Upper lobe of left lung (tissue), 6 donors: ENCODE data around the gene OXA1L. TPM values are rescaled to one million over a fixed set of nuclear protein-coding genes. Genes with fewer than 3 reads are reported as not detected.

ENCODE experiments used
- ATAC-seq, 2 donors: fragments of 200-7000 bp; cut with Tn5 transposase; one replicate each; pipeline ENCODE4 v1.9.1; 2022; ENCODE audit warnings: mild to moderate bottlenecking in 2 of 2, moderate library complexity in 2 of 2; ENCODE audit not compliant: low FRiP score in 2 of 2
- DNase-seq, 2 donors: peaks; one replicate each; pipeline ENCODE4 v3.0.0-alpha.2; 2019 to 2020
- H3K27ac ChIP-seq, 4 donors: fragments of 200-600 bp; sonication (generic); one replicate each; pipeline ENCODE4 v1.5.1; 2016 to 2019
- H3K27me3 ChIP-seq, 4 donors: fragments of 200-600 bp; sonication (generic); one replicate each; pipeline ENCODE4 v1.5.1; 2017 to 2019
- H3K36me3 ChIP-seq, 4 donors: fragments of 200-600 bp; sonication (generic); one replicate each; pipeline ENCODE4 v1.5.1; 2016 to 2019
- H3K4me1 ChIP-seq, 4 donors: fragments of 200-600 bp; sonication (generic); one replicate each; pipeline ENCODE4 v1.5.1; 2018 to 2019
- H3K4me3 ChIP-seq, 4 donors: fragments of 200-600 bp; sonication (generic); one replicate each; pipeline ENCODE4 v1.5.1; 2017 to 2019; ENCODE audit warnings: mild to moderate bottlenecking in 2 of 4, moderate library complexity in 1 of 4
- H3K9me3 ChIP-seq, 4 donors: fragments of 200-600 bp; sonication (generic); one replicate each; pipeline ENCODE4 v1.5.1; 2018 to 2019
- EP300 ChIP-seq, 4 donors: sonication (generic); formaldehyde crosslinking; IDR thresholded peaks; one replicate each; pipeline ENCODE4 v1.5.1; 2017; ENCODE audit warnings: antibody characterized with exemption in 4 of 4, control low read depth in 2 of 4
- POLR2A ChIP-seq, 4 donors: fragments of 450-650 bp; IDR thresholded peaks; one replicate each; pipeline ENCODE4 v1.5.1; 2016 to 2017; ENCODE audit warnings: antibody characterized with exemption in 4 of 4, mild to moderate bottlenecking in 2 of 4
- POLR2AphosphoS5 ChIP-seq, 2 donors: sonication (generic); formaldehyde crosslinking; IDR thresholded peaks; one replicate each; pipeline ENCODE4 v1.5.1; 2017; ENCODE audit warnings: antibody characterized with exemption in 2 of 2
- WGBS, 2 donors: methylation state at CpG; one replicate each; pipeline ENCODE4 v1.1.5; 2017 to 2018; 5-methylcytosine and 5-hydroxymethylcytosine counted together
- small RNA-seq, 4 donors: library from RNA; depleted of rRNA; stranded (forward); fragments of <200 nt; gene quantifications; one replicate each; pipeline ENCODE3, GENCODE V24; 2016
- total RNA-seq, 6 donors: library from RNA; depleted of rRNA in 4 of 6; stranded (reverse); fragments of >200 nt in 4 of 6; gene quantifications; one replicate each; pipeline versions ENCODE4 v1.1.0 to v1.2.1, GENCODE V29; 2016 to 2021
- TF ChIP-seq, protein P1 (sequence below), 6 experiments: fragments of 450-650 bp in 4 of 6; fragments of 200-600 bp in 2 of 6; sonication (generic) in 2 of 6; IDR thresholded peaks; one replicate each; pipeline ENCODE4 v1.5.1; 2016 to 2019; ENCODE audit warnings: antibody characterized with exemption in 6 of 6
- donor health status: DM: no; HTN: no; CAD: no; lungs with moderate emphysema.
- donor health status: DM: no; HTN: yes; CAD: no; lungs with severe emphysema.

Gene OXA1L
- total RNA-seq, 6 donors from 2014 or later: 54.9 to 137 (median 79.2) TPM

DNA sequence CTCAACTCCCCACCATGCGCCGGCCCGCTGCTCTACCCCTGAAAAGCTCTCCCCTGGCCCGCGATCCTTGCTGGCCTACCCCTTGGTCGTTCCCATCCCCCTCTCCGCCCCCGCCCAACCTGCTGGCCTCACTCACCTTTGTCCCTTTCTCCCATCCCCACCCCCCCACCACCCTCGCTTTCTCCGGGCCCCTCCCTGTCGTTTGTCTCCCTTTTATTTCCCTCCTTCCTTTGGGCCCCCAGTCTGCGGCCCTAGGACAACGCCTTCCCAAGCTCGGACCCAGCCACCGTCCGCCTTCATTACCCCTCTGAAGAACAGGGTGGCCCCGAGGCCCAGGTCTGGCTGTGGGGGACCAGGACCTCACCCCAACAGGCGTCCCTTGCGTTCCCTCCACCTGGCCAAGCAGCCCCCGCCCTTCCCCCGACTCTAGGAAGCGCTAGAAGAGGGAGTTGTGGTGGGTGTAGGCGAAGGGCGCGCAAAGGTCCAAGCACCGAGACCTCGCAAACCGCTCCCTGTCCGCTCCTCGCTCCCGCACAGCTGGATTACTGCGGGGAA, 55.6 kb downstream of the OXA1L start:
- ATAC-seq (no peak), DNase-seq (peak in 1 of 2 donors; percentile 59)
- Histone ChIP-seq H3K27ac (peak overlapping the region; percentile 67 to 86 (median 82)), H3K9me3 (no peaks in the 10 kb centered on the region), H3K4me1 (peaks cover 35 to 58% (median 47%) of the 10 kb centered on the region in 4 donors), H3K27me3 (no peaks in the 10 kb centered on the region), H3K4me3 (peak overlapping the region in 3 of 4 donors; percentile 38 to 52 (median 52)), H3K36me3 (no peaks in the 10 kb centered on the region)
- 63 to 70% methylated on average over 31 to 32 of the region's 32 CpGs for WGBS, 2 donors
- TF ChIP-seq POLR2AphosphoS5 (IDR thresholded peaks at IDR 0.05) (no peak), POLR2A (IDR thresholded peaks at IDR 0.05) (no peak), EP300 (IDR thresholded peaks at IDR 0.05) (no peak)
- TF ChIP-seq, protein P1, sequence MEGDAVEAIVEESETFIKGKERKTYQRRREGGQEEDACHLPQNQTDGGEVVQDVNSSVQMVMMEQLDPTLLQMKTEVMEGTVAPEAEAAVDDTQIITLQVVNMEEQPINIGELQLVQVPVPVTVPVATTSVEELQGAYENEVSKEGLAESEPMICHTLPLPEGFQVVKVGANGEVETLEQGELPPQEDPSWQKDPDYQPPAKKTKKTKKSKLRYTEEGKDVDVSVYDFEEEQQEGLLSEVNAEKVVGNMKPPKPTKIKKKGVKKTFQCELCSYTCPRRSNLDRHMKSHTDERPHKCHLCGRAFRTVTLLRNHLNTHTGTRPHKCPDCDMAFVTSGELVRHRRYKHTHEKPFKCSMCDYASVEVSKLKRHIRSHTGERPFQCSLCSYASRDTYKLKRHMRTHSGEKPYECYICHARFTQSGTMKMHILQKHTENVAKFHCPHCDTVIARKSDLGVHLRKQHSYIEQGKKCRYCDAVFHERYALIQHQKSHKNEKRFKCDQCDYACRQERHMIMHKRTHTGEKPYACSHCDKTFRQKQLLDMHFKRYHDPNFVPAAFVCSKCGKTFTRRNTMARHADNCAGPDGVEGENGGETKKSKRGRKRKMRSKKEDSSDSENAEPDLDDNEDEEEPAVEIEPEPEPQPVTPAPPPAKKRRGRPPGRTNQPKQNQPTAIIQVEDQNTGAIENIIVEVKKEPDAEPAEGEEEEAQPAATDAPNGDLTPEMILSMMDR (IDR thresholded peaks at IDR 0.05): no peak

Small RNAs within 50 kb of the gene (small RNA-seq; reads per million reads assigned to genes)
- gene RF00588: 0 reads per million in 4 donors

Other genes starting within 250 kb of the OXA1L start
- gene DAD1, start 177.5 kb upstream of the OXA1L start, total RNA-seq: 100 to 1,000 TPM in 4 of 6 donors, 10 to 100 TPM in 1, 1 to 10 TPM in 1; 8.4 to 188 (median 134) TPM
- gene ABHD4, start 168.4 kb upstream of the OXA1L start, total RNA-seq: 10 to 100 TPM; 20.1 to 31.3 (median 26.1) TPM
- gene OR6J1, start 122.3 kb upstream of the OXA1L start, total RNA-seq: under 1 TPM in 1 of 6 donors, not detected in 5; 0.30 TPM
- gene SLC7A7, start 48.7 kb downstream of the OXA1L start, total RNA-seq: 100 to 1,000 TPM in 2 of 6 donors, 10 to 100 TPM in 4; 55.0 to 120 (median 99.1) TPM
- 10 to 100 TPM in 5 of 6 donors, 1 to 10 TPM in 1; 9.4 to 88.2 (median 34.1) TPM for gene MRPL52, start 63.2 kb downstream of the OXA1L start, total RNA-seq
- gene MMP14, start 69.9 kb downstream of the OXA1L start, total RNA-seq: 100 to 1,000 TPM in 3 of 6 donors, 10 to 100 TPM in 3; 53.4 to 157 (median 104) TPM
- gene LRP10, start 105.1 kb downstream of the OXA1L start, total RNA-seq: 100 to 1,000 TPM in 5 of 6 donors, 10 to 100 TPM in 1; 90.2 to 169 (median 149) TPM
- 1 to 10 TPM; 1.0 to 6.3 (median 1.2) TPM for gene REM2, start 116.5 kb downstream of the OXA1L start, total RNA-seq
- 10 to 100 TPM; 63.3 to 96.8 (median 91.9) TPM for gene RBM23, start 152.5 kb downstream of the OXA1L start, total RNA-seq
- 10 to 100 TPM; 21.4 to 51.3 (median 39.2) TPM for gene PRMT5, start 162.7 kb downstream of the OXA1L start, total RNA-seq
- 100 to 1,000 TPM in 2 of 6 donors, 10 to 100 TPM in 4; 44.3 to 137 (median 78.9) TPM for gene HAUS4, start 190.4 kb downstream of the OXA1L start, total RNA-seq
- 10 to 100 TPM; 34.4 to 50.3 (median 39.5) TPM for gene AJUBA, start 215.9 kb downstream of the OXA1L start, total RNA-seq
- gene C14orf93, start 243.5 kb downstream of the OXA1L start, total RNA-seq: 10 to 100 TPM in 4 of 6 donors, 1 to 10 TPM in 2; 7.1 to 12.9 (median 11.4) TPM